HEK293T (cell line): ENCODE data around the gene FMOD.

Source experiments
- CTCF ChIA-PET: fragments of 350-600 bp; formaldehyde crosslinking; extraction: SDS; loops from one replicate; lab custom pipeline; 2021; ENCODE audit warnings: antibody characterized with exemption, inconsistent platforms; lab: Yijun Ruan, JAX
- POLR2A ChIA-PET: fragments of 350-600 bp; formaldehyde crosslinking; extraction: SDS; loops from one replicate; lab custom pipeline; 2020; ENCODE audit warnings: antibody characterized with exemption, inconsistent platforms; lab: Yijun Ruan, JAX
- DNase-seq: peaks from one replicate; pipeline ENCODE4 v3.0.0; 2012; ENCODE audit warnings: mixed read lengths; ENCODE audit errors: extremely low spot score
- ARNT ChIP-seq: fragments of 450-650 bp; IDR thresholded peaks from 2 replicates; pipeline ENCODE4 v1.6.1; 2017; ENCODE audit warnings: mild to moderate bottlenecking
- BHLHE40 ChIP-seq: fragments of 450-650 bp; IDR thresholded peaks from 2 replicates; pipeline ENCODE4 v1.6.1; 2016; ENCODE audit warnings: mild to moderate bottlenecking, moderate library complexity, borderline replicate concordance
- CTBP1 ChIP-seq: fragments of 450-650 bp; IDR thresholded peaks from 2 replicates; pipeline ENCODE4 v1.6.1; 2016; ENCODE audit warnings: borderline replicate concordance
- ELF4 ChIP-seq: fragments of 450-650 bp; IDR thresholded peaks from 2 replicates; pipeline ENCODE4 v1.6.1; 2017; ENCODE audit warnings: antibody characterized with exemption
- FOXA1 ChIP-seq: fragments of 450-650 bp; IDR thresholded peaks from 2 replicates; pipeline ENCODE4 v1.6.1; 2016; ENCODE audit warnings: mild to moderate bottlenecking
- FOXK2 ChIP-seq: fragments of 450-650 bp; IDR thresholded peaks from 2 replicates; pipeline ENCODE4 v1.6.1; 2016; ENCODE audit warnings: mild to moderate bottlenecking
- FOXM1 ChIP-seq: fragments of 450-650 bp; IDR thresholded peaks from 2 replicates; pipeline ENCODE4 v1.6.1; 2017; ENCODE audit warnings: mild to moderate bottlenecking, borderline replicate concordance
- HDGF ChIP-seq: fragments of 450-650 bp; IDR thresholded peaks from 2 replicates; pipeline ENCODE4 v1.6.1; 2017; ENCODE audit warnings: antibody characterized with exemption, borderline replicate concordance
- L3MBTL2 ChIP-seq: fragments of 450-650 bp; conservative IDR thresholded peaks from 2 replicates; pipeline ENCODE4 v1.6.1; 2016; ENCODE audit warnings: mild to moderate bottlenecking
- LEF1 ChIP-seq: fragments of 450-650 bp; IDR thresholded peaks from 2 replicates; pipeline ENCODE4 v1.6.1; 2017; ENCODE audit warnings: mild to moderate bottlenecking, borderline replicate concordance
- NFRKB ChIP-seq: fragments of 450-650 bp; IDR thresholded peaks from 2 replicates; pipeline ENCODE4 v1.6.1; 2016; ENCODE audit warnings: mild to moderate bottlenecking, moderate library complexity
- SP1 ChIP-seq: fragments of 450-650 bp; IDR thresholded peaks from 2 replicates; pipeline ENCODE4 v1.6.1; 2017
- SUZ12 ChIP-seq: fragments of 450-650 bp; IDR thresholded peaks from 2 replicates; pipeline ENCODE4 v1.6.1; 2016; ENCODE audit warnings: mild to moderate bottlenecking
- TARDBP ChIP-seq: fragments of 450-650 bp; IDR thresholded peaks from 2 replicates; pipeline ENCODE4 v1.6.1; 2016
- ZNF384 ChIP-seq: fragments of 450-650 bp; IDR thresholded peaks from 2 replicates; pipeline ENCODE4 v1.6.1; 2016
- TF ChIP-seq, protein P1 (sequence below): fragments of 450-650 bp; IDR thresholded peaks from 2 replicates; pipeline ENCODE4 v1.6.1; 2016

Gene FMOD

DNA sequence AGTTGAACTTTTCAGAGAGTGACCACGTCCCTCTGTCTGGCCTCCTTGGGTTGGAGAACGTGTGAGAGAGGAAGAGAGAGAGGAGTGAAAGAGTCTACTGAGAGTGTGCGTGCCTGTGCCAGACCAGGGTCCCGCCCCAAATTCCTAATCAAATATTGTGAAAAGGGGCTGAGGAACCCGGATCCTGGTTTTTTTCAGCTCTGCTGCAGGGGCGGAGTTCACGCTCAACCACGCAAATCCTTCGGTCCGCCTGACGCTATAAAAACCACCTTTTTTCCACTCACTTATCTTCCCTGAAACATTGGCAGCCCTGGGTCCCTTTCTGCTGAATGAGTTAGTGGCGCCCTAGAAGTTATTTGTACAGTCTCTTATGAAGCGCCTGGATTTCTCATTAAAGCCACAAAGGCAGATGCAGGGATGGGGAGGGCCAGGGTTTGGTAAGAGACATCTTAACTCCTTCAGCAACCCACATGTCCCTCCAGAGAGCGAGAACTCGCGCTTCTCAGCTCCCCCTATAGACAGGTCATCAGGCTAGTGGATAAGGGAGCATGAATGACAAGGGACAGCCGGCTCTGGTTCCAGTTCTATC lies at the start of gene FMOD:
Gene FMOD, minus strand, starts transcription at position 86 of the 589 bp plus-strand sequence. CDS start 2,852 bp downstream, outside the sequence.
- TF ChIP-seq SP1 (no peak), L3MBTL2 (no peak), HDGF (no peak), NFRKB (no peak), BHLHE40 (no peak), FOXM1 (no peak), FOXK2 (no peak), FOXA1 (no peak), CTBP1 (no peak)
- ChIA-PET POLR2A (no interaction called here), CTCF (interaction anchor here (0.9 to 1.1 kb wide), 2 partner anchors 9 to 84 kb away, joined by 3 to 4 read pairs; no protein-coding TSS in a partner anchor)
- DNase-seq: peak; percentile 46

DNA sequence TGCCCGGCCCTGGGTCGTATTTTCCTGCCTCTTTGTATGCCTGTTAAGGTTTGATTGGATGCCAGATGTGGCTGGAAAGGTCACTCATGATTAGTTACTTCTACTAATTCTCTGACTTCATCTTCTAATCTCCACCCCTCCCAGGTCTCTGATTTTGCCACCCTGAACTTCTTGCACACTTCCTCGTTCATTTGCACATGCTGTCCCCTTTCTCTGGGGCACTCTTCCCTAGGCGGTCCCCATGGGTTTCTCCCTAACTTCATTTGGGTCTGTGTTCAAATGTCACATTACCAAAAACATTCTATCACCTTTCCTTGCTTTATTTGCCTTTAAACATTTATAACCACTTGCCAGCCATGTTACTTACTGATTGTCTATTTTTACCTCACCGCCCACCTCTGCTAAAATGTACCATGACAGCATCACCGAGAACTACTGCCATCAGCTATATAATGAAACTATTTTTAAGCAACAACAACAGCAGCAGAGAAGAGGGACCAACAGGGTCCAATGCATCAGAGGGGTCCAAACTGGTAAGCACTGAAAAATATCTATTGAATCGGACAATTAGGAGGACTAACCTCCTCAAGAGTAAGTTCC lies 45.8 kb upstream of the FMOD start:
- DNase-seq: no peak
- ChIA-PET CTCF (no interaction called here), POLR2A (no interaction called here)
- TF ChIP-seq, protein P1, sequence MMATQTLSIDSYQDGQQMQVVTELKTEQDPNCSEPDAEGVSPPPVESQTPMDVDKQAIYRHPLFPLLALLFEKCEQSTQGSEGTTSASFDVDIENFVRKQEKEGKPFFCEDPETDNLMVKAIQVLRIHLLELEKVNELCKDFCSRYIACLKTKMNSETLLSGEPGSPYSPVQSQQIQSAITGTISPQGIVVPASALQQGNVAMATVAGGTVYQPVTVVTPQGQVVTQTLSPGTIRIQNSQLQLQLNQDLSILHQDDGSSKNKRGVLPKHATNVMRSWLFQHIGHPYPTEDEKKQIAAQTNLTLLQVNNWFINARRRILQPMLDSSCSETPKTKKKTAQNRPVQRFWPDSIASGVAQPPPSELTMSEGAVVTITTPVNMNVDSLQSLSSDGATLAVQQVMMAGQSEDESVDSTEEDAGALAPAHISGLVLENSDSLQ: no peak
- TF ChIP-seq CTBP1: no peak
- no peak for TF ChIP-seq ELF4
- TF ChIP-seq NFRKB: no peak
- no peak for TF ChIP-seq L3MBTL2

DNA sequence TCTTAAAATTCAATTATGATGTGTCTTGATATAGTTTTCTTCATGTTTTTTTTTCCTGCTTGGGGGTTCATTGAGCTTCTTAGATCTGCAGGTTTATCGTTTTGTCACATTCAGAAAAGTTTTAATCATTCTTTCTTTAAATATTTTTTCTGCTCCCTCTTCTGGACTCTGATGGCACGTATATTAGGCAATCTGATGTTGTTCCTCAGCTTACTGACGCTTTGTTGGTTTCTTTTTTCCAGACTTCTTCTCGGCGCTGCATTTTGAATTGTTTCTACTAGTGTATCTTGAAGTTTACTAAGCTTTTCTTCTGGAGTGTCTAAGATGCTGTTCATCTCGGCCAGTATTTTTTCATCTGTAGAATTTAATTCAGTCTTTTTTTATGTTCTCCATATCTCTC lies 44.8 kb upstream of the FMOD start:
- POLR2A ChIA-PET: no interaction called here
- TF ChIP-seq L3MBTL2 (no peak), BHLHE40 (no peak), ZNF384 (no peak), FOXA1 (no peak), SUZ12 (no peak)
- no peak for DNase-seq
- CTCF ChIA-PET: no interaction called here

DNA sequence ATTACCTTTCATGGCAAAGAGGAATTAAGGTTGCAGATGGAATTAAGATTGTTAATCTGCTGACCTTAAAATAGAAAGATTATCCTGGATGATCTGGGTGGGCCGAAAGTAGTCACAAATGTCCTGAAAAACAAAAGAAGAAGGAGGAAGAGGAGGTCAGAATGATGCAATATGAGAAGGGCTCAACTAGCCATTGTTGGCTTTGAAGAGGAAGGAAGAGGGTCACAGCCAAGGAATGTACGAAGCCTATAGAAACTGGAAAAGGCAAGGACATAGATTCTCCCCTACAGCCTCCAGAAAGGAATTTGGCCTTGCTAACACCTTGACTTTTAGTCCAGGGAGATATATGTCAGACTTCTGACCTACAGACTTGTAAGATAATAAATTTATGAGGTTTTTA lies 39.4 kb upstream of the FMOD start:
- DNase-seq: no peak
- POLR2A ChIA-PET: no interaction called here
- CTCF ChIA-PET: no interaction called here
- no peak for TF ChIP-seq FOXM1
- no peak for TF ChIP-seq FOXA1
- TF ChIP-seq ELF4: no peak
- no peak for TF ChIP-seq ZNF384
- no peak for TF ChIP-seq TARDBP
- TF ChIP-seq L3MBTL2: no peak
- TF ChIP-seq, protein P1: no peak
- TF ChIP-seq NFRKB: no peak
- no peak for TF ChIP-seq BHLHE40
- TF ChIP-seq HDGF: no peak
- TF ChIP-seq CTBP1: no peak
- no peak for TF ChIP-seq SP1
- TF ChIP-seq SUZ12: no peak
- no peak for TF ChIP-seq LEF1
- no peak for TF ChIP-seq ARNT
- no peak for TF ChIP-seq FOXK2

DNA sequence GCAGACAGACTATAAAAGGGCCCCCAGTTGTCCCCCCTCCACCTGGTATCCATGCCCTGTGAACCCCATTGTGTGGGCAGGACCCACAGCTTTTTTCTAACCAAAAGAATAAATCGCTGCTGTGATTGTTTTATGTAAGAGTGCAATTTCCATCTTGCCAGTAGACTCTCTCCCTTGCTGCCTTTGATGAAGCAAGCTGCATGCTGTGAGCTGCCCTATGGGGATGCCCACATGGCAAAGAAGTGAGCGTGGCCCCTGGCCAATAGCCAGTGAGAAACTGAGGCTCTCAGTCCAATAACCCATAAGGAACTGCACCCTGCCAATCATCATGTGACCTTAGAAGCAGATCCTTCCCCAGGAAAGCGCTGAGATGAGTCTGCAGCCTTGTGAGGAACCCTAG lies 37.8 kb upstream of the FMOD start:
- ChIA-PET CTCF (no interaction called here), POLR2A (no interaction called here)
- DNase-seq: no peak
- TF ChIP-seq, protein P1: no peak
- TF ChIP-seq HDGF (no peak), L3MBTL2 (no peak), NFRKB (no peak), FOXM1 (no peak), ELF4 (no peak), BHLHE40 (no peak)

DNA sequence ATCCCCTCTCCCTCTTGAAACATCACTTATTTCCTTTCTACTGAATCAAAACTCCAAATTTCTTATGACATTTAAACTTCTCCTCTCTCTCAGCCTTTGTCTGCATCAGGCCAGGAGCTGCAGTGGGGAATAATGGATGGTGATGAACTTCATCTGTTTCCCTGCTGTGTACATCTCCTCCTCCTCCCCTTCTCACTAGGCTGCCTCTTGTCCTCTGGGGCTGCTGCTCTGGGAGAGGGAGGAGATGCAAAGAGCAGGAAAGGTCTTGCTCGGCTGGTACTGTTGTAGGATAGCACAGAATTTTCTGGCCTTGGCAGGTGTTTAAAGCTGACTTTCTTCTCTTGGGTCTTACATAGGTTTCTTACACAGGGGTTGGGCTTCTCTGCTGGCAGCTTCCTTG lies 31.1 kb upstream of the FMOD start:
- DNase-seq: no peak
- TF ChIP-seq, protein P1: no peak
- no peak for TF ChIP-seq ARNT
- no peak for TF ChIP-seq FOXM1
- TF ChIP-seq HDGF: no peak
- TF ChIP-seq BHLHE40: no peak
- no peak for TF ChIP-seq SUZ12
- TF ChIP-seq ZNF384: no peak
- TF ChIP-seq CTBP1: no peak
- TF ChIP-seq FOXA1: no peak
- no peak for TF ChIP-seq ELF4
- no peak for TF ChIP-seq FOXK2
- TF ChIP-seq L3MBTL2: no peak
- no peak for TF ChIP-seq LEF1
- no peak for TF ChIP-seq SP1
- no peak for TF ChIP-seq NFRKB
- TF ChIP-seq TARDBP: no peak
- ChIA-PET CTCF (no interaction called here), POLR2A (no interaction called here)
